Astrocyte of the spinal cord (primary cell): Measurements from ENCODE around the gene LRP1B.

Experiments
- DNase-seq: peaks from one replicate; pipeline ENCODE4 v3.0.0; 2011; ENCODE audit warnings: low read depth, low spot score
- H3K4me3 ChIP-seq: 2 replicates; pipeline ENCODE4 v1.5.1; 2011; ENCODE audit warnings: low read depth, mild to moderate bottlenecking, low read length, moderate library complexity
- CTCF ChIP-seq: IDR thresholded peaks from 2 replicates; pipeline ENCODE4 v1.5.1; 2012; ENCODE audit warnings: low read depth, mild to moderate bottlenecking, low read length, inconsistent platforms
- in situ Hi-C: cut with HindIII; loops from 2 replicates; pipeline ENCODE4 v1.10.0; 2017; ENCODE audit warnings: low sequenced_read_pairs

Gene LRP1B

GRCh38 chr2:141647353-141647752 is 483.5 kb downstream of the LRP1B start:
- in situ Hi-C loops = no loop called here
- TF ChIP-seq CTCF = no peak
- no peak overlapping the region for H3K4me3 ChIP-seq
- no peak for DNase-seq

GRCh38 chr2:141641462-141641861 is 489.4 kb downstream of the LRP1B start:
- no peak overlapping the region for H3K4me3 ChIP-seq
- TF ChIP-seq CTCF = no peak
- DNase-seq = peak; percentile 15
- in situ Hi-C loops = no loop called here

GRCh38 chr2:141639809-141640208 is 491.0 kb downstream of the LRP1B start:
- no peak for TF ChIP-seq CTCF
- no peak for DNase-seq
- in situ Hi-C loops = no loop called here
- no peak overlapping the region for H3K4me3 ChIP-seq

- H3K4me3 ChIP-seq = no peak overlapping the region
- DNase-seq = no peak
- no peak for TF ChIP-seq CTCF
- in situ Hi-C loops = no loop called here
Observed at GRCh38 chr2:141633132-141633531, 497.7 kb downstream of the LRP1B start.

GRCh38 chr2:141630407-141630930 is 500.3 kb downstream of the LRP1B start:
- no peak for DNase-seq
- in situ Hi-C loops = no loop called here
- no peak for TF ChIP-seq CTCF
- H3K4me3 ChIP-seq = no peak overlapping the region

- DNase-seq = no peak
- H3K4me3 ChIP-seq = no peak overlapping the region
- in situ Hi-C loops = no loop called here
Observed at GRCh38 chr2:141620372-141620771, 510.4 kb downstream of the LRP1B start.

More at GRCh38 chr2:141620372-141620771, 510.4 kb downstream of the LRP1B start:
- no peak for TF ChIP-seq CTCF
